GM11168 (cell line): Measurements from ENCODE around the gene JHY.

ENCODE experiments used
- in situ Hi-C: fragments of 300-500 bp; cut with MboI; formaldehyde crosslinking; loops from one replicate; pipeline ENCODE4 v1.12.0; 2022; ENCODE audit warnings: low sequenced_read_pairs; ENCODE audit not compliant: unreplicated experiment

Gene JHY

GRCh38 chr11:122882189-122882856 is at the start of gene JHY:
Gene JHY (plus strand): TSS chr11:122882759. CDS start chr11:122885850, 3,091 bp downstream.
- in situ Hi-C loops, result no loop called here

DNA sequence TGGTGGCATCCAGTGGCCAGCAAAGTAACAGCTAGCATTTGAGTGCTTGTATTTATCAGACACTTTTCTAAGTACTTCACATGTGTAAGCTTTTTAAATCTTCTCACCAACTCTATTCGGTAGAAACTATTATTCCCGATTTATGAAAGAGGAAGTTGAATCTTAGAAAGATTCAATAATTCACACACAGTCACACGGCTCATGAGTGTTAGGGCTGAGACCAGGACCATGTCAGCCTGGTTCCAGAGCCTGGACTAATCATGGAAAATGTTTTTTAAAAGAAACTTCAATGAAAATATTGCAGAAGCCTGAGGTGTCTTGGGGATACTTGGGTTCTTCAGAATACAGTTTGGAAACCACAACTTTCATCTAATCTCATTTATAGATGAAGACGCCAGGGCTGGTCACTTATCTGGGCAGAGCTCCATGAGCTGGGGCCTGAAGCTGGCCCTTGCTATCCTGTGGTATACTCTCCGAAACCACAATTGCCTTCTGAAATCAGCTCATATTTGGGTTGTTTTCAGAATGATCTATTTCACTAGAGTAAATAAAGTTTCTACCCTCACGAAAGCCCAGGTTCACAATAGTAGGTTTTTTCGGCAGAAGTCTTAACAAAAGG is 48.6 kb upstream of the JHY start:
- in situ Hi-C loops, result no loop called here

- in situ Hi-C loops, result no loop called here
Measured at GRCh38 chr11:122836916-122837315, 45.6 kb upstream of the JHY start.

DNA sequence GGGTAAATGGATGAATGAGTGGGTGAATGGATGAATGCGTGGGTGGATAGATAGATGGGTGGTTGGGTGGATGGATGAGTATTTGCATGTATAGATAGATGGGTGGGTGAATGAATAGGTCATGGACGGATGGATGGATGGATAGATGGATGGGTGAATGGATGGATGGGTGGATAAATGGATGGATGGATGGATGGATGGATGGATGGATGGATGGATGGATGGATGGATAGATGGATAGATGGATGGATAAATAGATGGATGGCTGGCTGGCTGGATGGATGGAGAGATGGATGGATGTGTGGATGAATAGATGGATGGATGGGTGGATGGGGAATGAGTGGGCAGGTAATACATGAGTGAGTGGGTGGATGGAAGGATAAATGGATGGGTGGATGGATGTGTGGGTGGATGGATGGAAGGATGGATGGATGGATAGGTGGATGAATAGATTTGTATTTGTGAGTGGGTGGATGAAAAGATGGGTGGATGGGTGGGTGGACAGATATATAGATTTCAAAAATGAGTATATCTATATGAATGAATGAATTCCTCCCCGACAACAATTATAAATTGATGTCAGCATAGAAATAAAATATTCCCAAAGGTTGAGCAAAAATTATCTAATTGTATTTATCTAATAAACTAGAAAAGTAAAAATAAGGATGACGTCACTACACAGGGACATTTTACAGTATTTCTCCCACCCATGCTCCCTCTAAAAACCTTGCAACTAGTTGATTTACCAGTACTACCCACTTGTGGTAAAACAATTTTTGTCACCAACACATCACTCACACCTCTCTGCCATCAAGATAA is 44.8 kb upstream of the JHY start:
- in situ Hi-C loops, result no loop called here

DNA sequence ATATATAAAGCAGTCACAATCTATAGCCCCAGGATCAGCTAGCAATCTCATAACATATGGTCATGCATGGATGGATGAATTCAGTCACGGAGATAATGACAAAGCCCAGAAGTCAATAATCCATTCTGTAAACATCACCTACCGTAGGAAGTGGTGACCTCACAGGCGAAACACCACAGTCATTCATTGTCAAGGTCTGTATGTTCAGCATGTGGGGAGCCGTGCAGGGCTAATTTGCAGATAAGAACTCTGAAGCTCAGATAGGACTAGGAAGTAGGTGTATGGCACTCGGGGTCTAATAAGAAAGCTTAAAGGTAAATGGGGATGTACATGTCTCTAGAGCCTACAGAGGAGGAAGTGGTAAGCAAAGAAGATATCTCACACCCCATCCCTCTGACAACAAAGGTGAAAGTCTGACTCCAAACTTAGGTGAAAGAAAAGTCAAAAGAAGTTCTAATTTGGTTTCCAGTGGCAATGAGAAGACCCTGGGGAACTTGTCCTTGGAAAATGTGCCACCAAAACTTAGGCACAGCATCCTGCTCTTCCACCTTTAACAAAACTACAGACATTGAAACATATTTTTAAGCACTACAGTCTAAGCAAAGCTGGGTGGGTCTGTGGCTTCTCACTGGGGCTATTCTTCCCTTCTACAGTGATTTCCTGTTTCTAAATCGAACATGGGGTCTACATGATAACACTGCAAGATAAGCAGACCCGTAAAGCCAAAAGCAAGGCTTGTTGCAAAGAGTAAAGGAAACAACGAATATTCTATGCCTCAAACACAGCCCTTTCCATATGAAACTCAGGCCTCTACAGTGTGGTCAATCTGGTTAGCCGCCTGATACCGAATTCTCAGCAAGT is 39.0 kb upstream of the JHY start:
- in situ Hi-C loops, result no loop called here

DNA sequence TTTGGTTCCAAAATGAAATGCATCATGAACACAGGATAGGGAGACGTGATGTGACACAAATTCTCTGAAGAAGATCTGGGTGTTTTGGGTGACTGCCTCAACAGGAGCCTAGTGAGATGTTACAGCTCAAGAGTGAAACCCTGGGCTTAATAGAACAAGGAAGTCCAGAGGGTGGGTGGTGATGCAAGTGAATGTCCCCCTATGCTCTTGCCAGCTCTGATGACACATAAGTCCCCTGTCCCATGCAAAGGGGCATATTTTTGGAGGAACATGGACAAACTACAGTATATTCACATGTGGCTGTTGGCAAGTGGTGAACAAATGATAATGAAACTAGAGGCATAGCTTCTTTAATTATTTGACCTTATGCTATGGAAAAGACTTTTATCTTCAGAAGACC is 35.1 kb upstream of the JHY start:
- in situ Hi-C loops, result no loop called here

- in situ Hi-C loops, result no loop called here
Measured at GRCh38 chr11:122848186-122848585, 34.4 kb upstream of the JHY start.

DNA sequence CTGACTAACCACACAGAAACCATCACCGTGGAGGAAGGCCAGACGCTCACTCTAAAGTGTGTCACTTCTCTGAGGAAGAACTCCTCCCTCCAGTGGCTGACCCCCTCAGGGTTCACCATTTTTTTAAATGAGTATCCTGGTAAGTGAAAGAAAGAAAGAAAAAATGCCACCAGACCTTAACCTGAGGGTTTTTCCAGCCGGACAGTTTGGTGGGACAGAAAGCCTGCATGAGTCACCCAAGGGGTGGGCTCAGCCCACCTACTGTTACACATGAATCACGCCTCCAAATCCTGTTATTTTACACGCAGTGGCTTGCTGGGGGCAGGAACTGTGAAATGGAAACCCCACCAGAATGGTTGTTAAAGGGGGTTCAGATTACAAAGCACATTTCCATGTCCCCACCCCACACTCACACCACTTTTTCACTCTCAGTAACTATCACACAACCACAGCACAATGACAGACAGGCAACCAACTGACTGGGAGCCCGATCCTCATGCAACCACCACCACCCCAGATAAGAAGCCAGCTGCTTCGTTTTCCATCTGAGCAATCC is 32.4 kb upstream of the JHY start:
- in situ Hi-C loops, result no loop called here

DNA sequence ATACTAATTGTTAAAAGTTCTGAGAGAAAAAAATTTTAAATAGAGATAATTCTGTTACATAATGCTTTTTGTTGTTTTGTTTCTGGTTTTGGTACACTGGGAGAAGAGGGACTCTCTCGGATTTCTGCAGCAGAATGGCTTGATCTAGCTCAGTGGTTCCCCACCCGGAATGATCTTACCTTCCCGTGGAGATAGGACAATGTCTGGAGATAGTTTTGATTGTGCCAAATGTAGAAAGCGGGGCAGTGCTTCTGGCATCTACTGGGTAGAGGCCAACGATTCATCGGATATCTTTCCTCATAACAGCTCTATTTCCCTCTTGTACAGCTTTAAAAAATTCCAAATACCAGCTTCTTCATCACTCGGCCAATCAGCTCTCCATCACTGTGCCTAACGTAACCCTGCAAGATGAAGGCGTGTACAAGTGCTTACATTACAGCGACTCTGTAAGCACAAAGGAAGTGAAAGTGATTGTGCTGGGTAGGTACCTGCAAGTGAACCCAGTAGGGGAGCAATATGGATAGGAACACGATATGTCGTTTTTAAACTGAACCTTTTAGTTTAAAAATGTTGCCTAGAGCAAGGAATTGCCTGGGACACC is 31.1 kb upstream of the JHY start:
- in situ Hi-C loops, result no loop called here

GRCh38 chr11:122852074-122852795 is 30.3 kb upstream of the JHY start:
- in situ Hi-C loops, result no loop called here

DNA sequence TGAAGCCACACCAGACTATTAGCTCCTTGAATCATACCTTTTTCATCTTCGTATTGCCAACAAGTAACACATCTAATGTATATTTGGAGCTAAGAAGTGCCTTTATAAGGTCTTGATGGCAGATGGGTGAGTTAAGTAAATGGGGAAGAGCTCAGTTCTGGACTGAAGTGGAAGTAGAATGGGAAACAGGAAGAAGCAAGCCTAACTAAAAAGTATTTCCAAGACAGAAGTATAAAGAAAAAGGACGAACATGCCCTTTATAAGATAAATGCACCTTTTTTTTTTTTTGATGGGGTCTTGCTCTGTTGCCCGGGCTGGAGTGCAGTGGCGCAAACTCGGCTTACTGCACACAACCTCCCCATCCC is 29.8 kb upstream of the JHY start:
- in situ Hi-C loops, result no loop called here

DNA sequence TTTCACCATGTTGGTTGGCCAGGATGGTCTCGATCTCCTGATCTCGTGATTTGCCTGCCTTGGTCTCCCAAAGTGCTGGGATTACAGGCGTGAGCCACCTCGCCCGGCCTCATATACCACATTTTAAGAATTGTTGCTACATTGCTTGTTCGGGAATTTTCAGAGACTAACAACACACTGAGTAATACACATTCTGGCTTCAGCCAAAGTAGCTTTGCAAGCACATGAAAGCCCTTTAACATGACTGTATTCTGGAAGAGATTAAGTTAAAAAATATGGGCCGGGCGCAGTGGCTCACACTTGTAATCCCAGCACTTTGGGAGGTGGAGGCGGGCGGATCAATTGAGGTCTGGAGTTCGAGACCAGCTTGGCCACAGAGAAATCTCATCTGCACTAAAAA is 29.3 kb upstream of the JHY start:
- in situ Hi-C loops, result no loop called here

DNA sequence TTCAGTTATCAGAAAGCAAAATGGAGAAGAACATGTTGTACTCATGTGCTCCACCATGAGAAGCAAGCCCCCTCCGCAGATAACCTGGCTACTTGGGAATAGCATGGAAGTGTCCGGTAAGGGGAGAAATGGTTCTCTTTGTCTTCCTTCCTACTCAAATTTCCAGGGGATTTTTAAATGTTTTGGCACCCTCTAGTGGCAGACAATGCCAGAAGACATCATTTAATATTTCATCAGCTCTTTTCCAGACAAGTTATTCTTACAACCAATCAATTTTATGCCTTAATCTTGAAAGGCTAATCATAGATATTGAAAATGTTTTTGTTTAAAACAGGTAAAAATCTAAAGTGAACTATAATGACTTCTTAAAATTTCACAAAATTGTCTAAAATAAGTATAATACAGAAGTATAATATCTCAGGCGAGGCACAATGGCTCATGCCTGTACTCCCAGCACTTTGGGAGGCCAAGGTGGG is 28.6 kb upstream of the JHY start:
- in situ Hi-C loops, result no loop called here

DNA sequence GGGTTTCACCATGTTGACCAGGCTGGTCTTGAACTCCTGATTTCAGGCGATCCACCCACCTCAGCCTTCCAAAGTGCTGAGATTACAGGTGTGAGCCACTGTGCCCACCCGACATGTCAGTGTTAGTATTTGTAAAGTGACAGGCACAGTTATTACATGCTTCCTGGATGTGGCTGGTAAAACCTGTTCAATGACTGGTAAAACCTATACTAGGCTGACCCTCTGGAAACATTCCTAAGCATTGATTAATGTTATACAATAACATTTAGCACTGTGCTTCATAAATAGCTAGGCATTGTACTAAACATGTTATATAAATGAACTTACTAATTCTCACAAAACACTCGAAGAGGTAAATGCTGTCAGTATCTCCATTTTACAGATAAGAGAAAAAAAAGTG is 20.9 kb upstream of the JHY start:
- in situ Hi-C loops, result loop anchor here (5.0 kb wide), 1 partner anchor 161 kb away; no protein-coding TSS in a partner anchor

GRCh38 chr11:122862091-122862490 is 20.5 kb upstream of the JHY start:
- in situ Hi-C loops, result loop anchor here (5.0 kb wide), 1 partner anchor 160 kb away; no protein-coding TSS in a partner anchor

GRCh38 chr11:122863154-122863553 is 19.4 kb upstream of the JHY start:
- in situ Hi-C loops, result loop anchor here (5.0 kb wide), 1 partner anchor 159 kb away; no protein-coding TSS in a partner anchor

- in situ Hi-C loops, result loop anchor here (5.0 kb wide), 1 partner anchor 158 kb away; no protein-coding TSS in a partner anchor
Measured at GRCh38 chr11:122863704-122864326, 18.7 kb upstream of the JHY start.

DNA sequence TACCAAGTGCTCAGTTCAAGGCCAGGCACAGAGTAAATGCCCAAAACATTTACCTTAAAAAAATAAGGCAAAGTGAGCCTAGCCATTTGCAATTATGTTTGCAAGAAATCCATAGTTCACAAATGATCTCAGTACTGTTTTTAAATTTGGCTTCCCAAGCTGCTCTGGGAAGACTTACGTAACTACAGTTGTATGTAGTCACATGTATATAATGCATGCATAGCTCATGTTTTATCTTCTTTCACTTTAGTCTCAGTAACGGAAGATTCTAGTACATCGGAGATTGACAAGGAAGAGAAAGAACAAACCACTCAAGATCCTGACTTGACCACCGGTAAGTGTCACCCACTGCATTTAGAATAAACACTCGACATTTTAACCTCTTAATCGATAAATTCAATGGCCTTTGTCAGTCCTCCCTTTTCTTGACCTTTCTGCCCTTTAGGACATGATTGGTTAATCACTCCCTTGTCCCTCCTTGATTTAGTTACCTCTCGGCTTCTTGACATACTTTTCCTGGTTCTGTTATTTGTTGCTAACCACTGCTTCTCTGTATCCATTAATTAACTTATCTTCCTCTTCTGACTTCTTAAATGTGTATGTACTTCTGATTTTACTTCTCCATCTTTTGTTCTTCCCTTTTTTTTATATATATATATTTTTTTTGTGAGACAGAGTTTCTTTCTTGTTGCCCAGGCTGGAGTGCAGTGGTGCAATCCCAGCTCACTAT is 18.0 kb upstream of the JHY start:
- in situ Hi-C loops, result loop anchor here (5.0 kb wide), 1 partner anchor 158 kb away; no protein-coding TSS in a partner anchor
